Measurements from ENCODE around the gene IFFO2. TPM values are rescaled to one million over a fixed set of nuclear protein-coding genes. Genes with fewer than 3 reads are reported as not detected.

Gene IFFO2
- total and polyA plus RNA-seq, 7 donors, result 1.2 to 35.0 (median 8.6) TPM

DNA sequence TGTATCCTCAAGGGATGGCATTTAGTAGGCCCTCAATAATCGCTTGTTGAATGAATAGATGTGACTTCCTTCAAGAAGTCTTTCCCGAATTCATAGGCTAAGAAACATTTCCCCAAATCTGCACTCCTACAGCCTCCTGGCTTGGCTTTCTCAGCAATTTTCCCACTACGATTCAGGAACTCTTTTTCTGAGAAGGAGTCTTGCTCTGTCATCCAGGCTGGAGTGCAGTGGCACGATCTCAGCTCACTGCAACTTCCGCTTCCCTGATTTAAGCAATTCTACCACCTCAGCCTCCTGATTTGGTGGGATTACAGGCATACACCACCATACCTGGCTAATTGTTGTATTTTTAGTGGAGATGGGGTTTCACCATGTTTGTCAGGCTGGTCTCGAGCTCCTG is 37.9 kb upstream of the IFFO2 start:
- intact Hi-C loops (cut with DNase I), result no loop called here
- H3K9me3 ChIP-seq, result no peaks in the 10 kb centered on the region
- H3K27ac ChIP-seq, result no peak overlapping the region
- no peaks in the 10 kb centered on the region for H3K27me3 ChIP-seq
- peak; percentile 12 for DNase-seq
- 87 to 95% methylated on average over 6 of the region's 6 CpGs for WGBS, 2 donors
- no peak for TF ChIP-seq POLR2AphosphoS5 (IDR thresholded peaks at IDR 0.05)
- TF ChIP-seq, protein P1, sequence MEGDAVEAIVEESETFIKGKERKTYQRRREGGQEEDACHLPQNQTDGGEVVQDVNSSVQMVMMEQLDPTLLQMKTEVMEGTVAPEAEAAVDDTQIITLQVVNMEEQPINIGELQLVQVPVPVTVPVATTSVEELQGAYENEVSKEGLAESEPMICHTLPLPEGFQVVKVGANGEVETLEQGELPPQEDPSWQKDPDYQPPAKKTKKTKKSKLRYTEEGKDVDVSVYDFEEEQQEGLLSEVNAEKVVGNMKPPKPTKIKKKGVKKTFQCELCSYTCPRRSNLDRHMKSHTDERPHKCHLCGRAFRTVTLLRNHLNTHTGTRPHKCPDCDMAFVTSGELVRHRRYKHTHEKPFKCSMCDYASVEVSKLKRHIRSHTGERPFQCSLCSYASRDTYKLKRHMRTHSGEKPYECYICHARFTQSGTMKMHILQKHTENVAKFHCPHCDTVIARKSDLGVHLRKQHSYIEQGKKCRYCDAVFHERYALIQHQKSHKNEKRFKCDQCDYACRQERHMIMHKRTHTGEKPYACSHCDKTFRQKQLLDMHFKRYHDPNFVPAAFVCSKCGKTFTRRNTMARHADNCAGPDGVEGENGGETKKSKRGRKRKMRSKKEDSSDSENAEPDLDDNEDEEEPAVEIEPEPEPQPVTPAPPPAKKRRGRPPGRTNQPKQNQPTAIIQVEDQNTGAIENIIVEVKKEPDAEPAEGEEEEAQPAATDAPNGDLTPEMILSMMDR (IDR thresholded peaks at IDR 0.05), result no peak
- peaks cover 0 to 12% (median 10%) of the 10 kb centered on the region in 4 donors for H3K4me1 ChIP-seq
- H3K4me3 ChIP-seq, result no peak overlapping the region
- H3K36me3 ChIP-seq, result no peaks in the 10 kb centered on the region

DNA sequence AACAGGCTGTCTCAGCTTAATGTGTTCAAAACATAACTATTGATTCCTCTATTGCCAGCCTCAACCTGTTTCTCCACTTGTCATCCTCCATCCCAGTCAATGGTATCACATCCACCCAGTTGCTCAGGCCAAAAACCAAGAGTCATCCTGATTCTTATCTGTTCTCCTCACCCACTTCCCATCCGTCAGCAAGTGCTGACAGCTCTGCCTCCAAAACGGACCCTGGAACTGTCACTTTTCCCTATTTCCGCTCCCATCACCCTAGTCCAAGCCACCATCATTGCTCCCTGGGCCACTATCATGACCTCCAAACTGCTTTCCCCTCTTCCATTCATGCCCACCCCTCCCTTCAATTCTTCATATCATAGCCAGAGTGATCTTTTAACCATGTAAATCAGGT is 36.2 kb upstream of the IFFO2 start:
- no peaks in the 10 kb centered on the region for H3K9me3 ChIP-seq
- no peak for TF ChIP-seq POLR2A (IDR thresholded peaks at IDR 0.05)
- TF ChIP-seq POLR2AphosphoS5 (IDR thresholded peaks at IDR 0.05), result no peak
- no peak for TF ChIP-seq EP300 (IDR thresholded peaks at IDR 0.05)
- TF ChIP-seq, protein P1 (IDR thresholded peaks at IDR 0.05), result no peak
- no peak overlapping the region for H3K27ac ChIP-seq
- intact Hi-C loops (cut with DNase I), result no loop called here
- DNase-seq, result no peak
- H3K27me3 ChIP-seq, result no peaks in the 10 kb centered on the region
- no peaks in the 10 kb centered on the region for H3K36me3 ChIP-seq
- H3K4me3 ChIP-seq, result no peak overlapping the region
- H3K4me1 ChIP-seq, result no peaks in the 10 kb centered on the region
- WGBS, 2 donors, result 83 to 90% methylated on average over 3 of the region's 3 CpGs

DNA sequence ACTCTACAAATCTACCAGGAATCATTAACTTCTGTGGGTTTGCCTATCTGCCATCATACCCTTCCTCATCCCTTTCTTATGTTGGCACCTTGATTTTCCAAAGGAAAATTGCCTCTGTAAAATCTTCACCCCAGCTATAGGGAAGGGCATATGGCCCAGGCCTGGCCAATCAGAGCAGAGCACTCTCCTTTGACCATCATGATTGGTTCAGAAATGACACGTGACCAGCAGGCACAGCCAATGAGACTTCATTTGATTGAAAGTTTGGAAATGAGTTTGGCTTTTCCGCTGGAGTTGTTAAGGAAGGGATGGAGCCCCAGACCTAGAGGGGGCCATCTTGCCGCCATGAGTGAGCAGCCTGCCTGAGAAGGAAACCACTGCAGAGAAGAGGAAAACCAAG is 35.1 kb upstream of the IFFO2 start:
- no peak for TF ChIP-seq POLR2AphosphoS5 (IDR thresholded peaks at IDR 0.05)
- no peak for TF ChIP-seq EP300 (IDR thresholded peaks at IDR 0.05)
- TF ChIP-seq, protein P1 (IDR thresholded peaks at IDR 0.05), result no peak
- no peak for TF ChIP-seq POLR2A (IDR thresholded peaks at IDR 0.05)
- Histone ChIP-seq H3K9me3 (no peaks in the 10 kb centered on the region), H3K27me3 (no peaks in the 10 kb centered on the region), H3K4me1 (no peaks in the 10 kb centered on the region), H3K27ac (no peak overlapping the region), H3K36me3 (no peaks in the 10 kb centered on the region), H3K4me3 (no peak overlapping the region)
- 96 to 100% methylated on average over 3 of the region's 3 CpGs for WGBS, 2 donors
- intact Hi-C loops (cut with DNase I), result no loop called here
- DNase-seq, result peak; percentile 33

DNA sequence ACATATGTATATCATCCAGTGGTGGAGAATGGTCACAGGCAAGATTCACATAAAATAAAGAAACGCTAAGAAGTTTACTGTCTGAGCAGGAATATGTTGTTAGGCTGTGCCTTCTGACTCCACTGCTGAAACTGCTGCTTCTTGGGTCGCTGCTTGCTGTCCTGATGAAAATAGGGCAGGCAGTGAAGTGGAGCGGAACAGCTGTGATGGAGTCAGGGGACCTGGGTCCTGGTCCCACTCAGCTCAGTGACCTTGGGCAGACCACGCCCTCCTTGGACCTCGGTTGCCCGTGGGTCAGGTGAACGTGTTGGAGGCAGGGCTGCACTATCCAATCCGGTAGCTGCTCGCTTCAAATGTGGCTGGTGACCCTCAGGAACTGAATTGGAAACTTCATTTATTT is 33.4 kb upstream of the IFFO2 start:
- intact Hi-C loops (cut with DNase I), result no loop called here
- WGBS, 2 donors, result 80 to 90% methylated on average over 9 of the region's 9 CpGs
- Histone ChIP-seq H3K4me1 (no peaks in the 10 kb centered on the region), H3K27ac (no peak overlapping the region), H3K4me3 (no peak overlapping the region), H3K9me3 (no peaks in the 10 kb centered on the region), H3K27me3 (no peaks in the 10 kb centered on the region), H3K36me3 (no peaks in the 10 kb centered on the region)
- no peak for TF ChIP-seq EP300 (IDR thresholded peaks at IDR 0.05)
- no peak for TF ChIP-seq POLR2AphosphoS5 (IDR thresholded peaks at IDR 0.05)
- TF ChIP-seq, protein P1 (IDR thresholded peaks at IDR 0.05), result no peak
- TF ChIP-seq POLR2A (IDR thresholded peaks at IDR 0.05), result no peak
- DNase-seq, result peak; percentile 25

DNA sequence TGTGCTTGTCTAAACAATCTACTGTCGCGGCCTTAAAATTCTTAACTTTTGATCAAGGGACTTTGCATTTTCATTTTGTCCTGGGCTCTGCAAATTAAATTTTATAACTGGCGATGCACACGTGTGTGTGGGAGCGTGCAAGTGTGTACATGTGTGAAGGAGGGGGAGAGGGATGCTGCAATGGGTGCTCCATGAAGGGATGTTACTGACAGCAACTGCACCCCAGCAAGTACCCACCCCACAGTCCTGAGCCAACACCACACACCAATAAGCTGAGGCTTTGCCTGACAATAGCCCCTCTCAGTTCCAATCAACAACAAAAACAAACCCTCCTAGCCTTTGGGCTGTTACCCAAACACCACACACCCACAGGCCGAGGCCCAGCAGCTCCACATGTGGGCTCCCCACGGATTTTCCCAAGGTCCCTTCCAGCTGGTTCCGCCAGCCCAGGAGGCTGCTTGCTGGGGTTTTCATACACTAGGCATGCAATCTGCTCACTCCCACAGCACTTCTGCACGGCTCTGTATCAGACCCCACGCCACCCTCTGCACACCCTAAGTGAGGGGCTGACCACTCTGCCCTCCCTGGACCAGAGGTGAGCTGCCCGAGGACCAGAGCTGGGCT is 32.8 kb upstream of the IFFO2 start:
- TF ChIP-seq, protein P1 (IDR thresholded peaks at IDR 0.05), result no peak
- no peak for TF ChIP-seq EP300 (IDR thresholded peaks at IDR 0.05)
- no peak for TF ChIP-seq POLR2A (IDR thresholded peaks at IDR 0.05)
- TF ChIP-seq POLR2AphosphoS5 (IDR thresholded peaks at IDR 0.05), result no peak
- intact Hi-C loops (cut with DNase I), result no loop called here
- no peaks in the 10 kb centered on the region for H3K27me3 ChIP-seq
- no peaks in the 10 kb centered on the region for H3K9me3 ChIP-seq
- H3K4me3 ChIP-seq, result no peak overlapping the region
- H3K4me1 ChIP-seq, result no peaks in the 10 kb centered on the region
- 86 to 88% methylated on average over 11 of the region's 11 CpGs for WGBS, 2 donors
- DNase-seq, result peak; percentile 42
- H3K27ac ChIP-seq, result no peak overlapping the region
- H3K36me3 ChIP-seq, result no peaks in the 10 kb centered on the region
